Adrenal gland (tissue), 5 donors: ENCODE results near the gene CALU.

Experiments used
- CTCF ChIP-seq, 6 experiments: fragments of 450-650 bp in 4 of 6; fragments of 200-600 bp in 2 of 6; sonication (generic) in 1 of 6; IDR thresholded peaks; 1 replicate in 5 of 6; 2 replicates in 1 of 6; pipeline versions ENCODE4 v1.5.1 to v1.8.0; 2016 to 2021; ENCODE audit warnings: antibody characterized with exemption in 6 of 6, mild to moderate bottlenecking in 2 of 6, moderate library complexity in 1 of 6
- POLR2A ChIP-seq, 2 donors: fragments of 450-650 bp; IDR thresholded peaks; one replicate each; pipeline ENCODE4 v1.6.1; 2017; ENCODE audit warnings: antibody characterized with exemption in 2 of 2, mild to moderate bottlenecking in 2 of 2, moderate library complexity in 1 of 2
- donor health status: DM: no; HTN: no; CAD: no.

GRCh38 chr7:128718967-128719642, 20.1 kb upstream of the CALU start:
- TF ChIP-seq CTCF (IDR thresholded peaks at IDR 0.05): no peak
- TF ChIP-seq POLR2A (IDR thresholded peaks at IDR 0.05): no peak
